Measurements from ENCODE around the gene CCER1. TPM values are rescaled to one million over a fixed set of nuclear protein-coding genes. Genes with fewer than 3 reads are reported as not detected.

The CCER1 gene
- total RNA-seq, 1 experiment from 2014 or later = not detected

DNA sequence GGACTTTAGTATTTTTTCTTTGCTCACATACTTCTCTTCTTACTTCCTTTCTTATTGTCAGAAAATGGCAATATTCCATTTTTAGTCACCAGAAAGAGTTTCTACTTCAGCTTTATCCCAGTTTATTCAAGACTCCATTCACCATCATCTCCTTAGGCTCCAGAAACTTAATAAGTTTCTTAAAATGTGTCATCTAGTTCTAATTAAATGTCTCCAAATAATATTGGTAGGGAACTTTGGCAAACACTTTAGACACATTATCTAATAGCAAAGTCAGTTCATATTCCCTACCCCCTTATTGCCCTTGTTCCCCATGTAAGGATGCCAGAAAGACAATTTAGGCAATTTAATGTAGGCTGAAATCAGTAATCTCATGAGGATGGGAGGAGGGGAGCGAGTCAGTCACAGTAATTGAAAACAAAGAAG lies 34.7 kb upstream of the CCER1 start:
- in situ Hi-C loops (cut with HindIII; ENCODE audit: low pct_unique_long_range_greater_than_20kb, low sequenced_read_pairs) = no loop called here
- Histone ChIP-seq H3K4me3 (ENCODE audit: low read depth in 2 of 2, low read length in 2 of 2) (no peak overlapping the region), H3K4me1 (ENCODE audit: control insufficient read depth, insufficient read depth, low read length) (no peaks in the 10 kb centered on the region), H3K27ac (ENCODE audit: low read length) (no peak overlapping the region), H3K27me3 (ENCODE audit: control insufficient read depth, insufficient read depth, low read length) (no peaks in the 10 kb centered on the region), H3K9me3 (ENCODE audit: control insufficient read depth, insufficient read depth, low read depth, low read length) (no peaks in the 10 kb centered on the region), H3K36me3 (ENCODE audit: control insufficient read depth, insufficient read depth, low read length) (no peaks in the 10 kb centered on the region; the same call in 1 of the 2 replicates)
- BruUV-seq (replicated peaks) = no TSS peak
- no peak for ATAC-seq
- TF ChIP-seq TCF7L2 (IDR thresholded peaks at IDR 0.05; ENCODE audit: low read depth, low read length) (no peak), REST (IDR thresholded peaks at IDR 0.05; ENCODE audit: insufficient read depth in 1 of 2, low read depth in 2 of 2, low read length in 1 of 2) (no peak), POLR2AphosphoS5 (IDR thresholded peaks at IDR 0.05; ENCODE audit: low read depth, low read length) (no peak), SIN3A (IDR thresholded peaks at IDR 0.05; ENCODE audit: borderline replicate concordance, insufficient read depth, low read depth, low read length) (no peak)
- TF ChIP-seq, protein P1, sequence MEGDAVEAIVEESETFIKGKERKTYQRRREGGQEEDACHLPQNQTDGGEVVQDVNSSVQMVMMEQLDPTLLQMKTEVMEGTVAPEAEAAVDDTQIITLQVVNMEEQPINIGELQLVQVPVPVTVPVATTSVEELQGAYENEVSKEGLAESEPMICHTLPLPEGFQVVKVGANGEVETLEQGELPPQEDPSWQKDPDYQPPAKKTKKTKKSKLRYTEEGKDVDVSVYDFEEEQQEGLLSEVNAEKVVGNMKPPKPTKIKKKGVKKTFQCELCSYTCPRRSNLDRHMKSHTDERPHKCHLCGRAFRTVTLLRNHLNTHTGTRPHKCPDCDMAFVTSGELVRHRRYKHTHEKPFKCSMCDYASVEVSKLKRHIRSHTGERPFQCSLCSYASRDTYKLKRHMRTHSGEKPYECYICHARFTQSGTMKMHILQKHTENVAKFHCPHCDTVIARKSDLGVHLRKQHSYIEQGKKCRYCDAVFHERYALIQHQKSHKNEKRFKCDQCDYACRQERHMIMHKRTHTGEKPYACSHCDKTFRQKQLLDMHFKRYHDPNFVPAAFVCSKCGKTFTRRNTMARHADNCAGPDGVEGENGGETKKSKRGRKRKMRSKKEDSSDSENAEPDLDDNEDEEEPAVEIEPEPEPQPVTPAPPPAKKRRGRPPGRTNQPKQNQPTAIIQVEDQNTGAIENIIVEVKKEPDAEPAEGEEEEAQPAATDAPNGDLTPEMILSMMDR (IDR thresholded peaks at IDR 0.05) = no peak
- intact Hi-C loops (cut with micrococcal nuclease; ENCODE audit: unreplicated experiment) = no loop called here
- POLR2A ChIA-PET = no interaction called here
- CTCF ChIA-PET = no interaction called here
- DNase-seq (ENCODE audit: low read depth, low spot score) = no peak

GRCh38 chr12:90987520-90987919 lies 32.5 kb upstream of the CCER1 start:
- no TSS peak for BruUV-seq (replicated peaks)
- ChIA-PET POLR2A (no interaction called here), CTCF (no interaction called here)
- no peaks in the 10 kb centered on the region; the same call in 1 of the 2 replicates for H3K36me3 ChIP-seq (ENCODE audit: control insufficient read depth, insufficient read depth, low read length)
- H3K4me3 ChIP-seq (ENCODE audit: low read depth in 2 of 2, low read length in 2 of 2) = no peak overlapping the region
- H3K27me3 ChIP-seq (ENCODE audit: control insufficient read depth, insufficient read depth, low read length) = no peaks in the 10 kb centered on the region
- H3K27ac ChIP-seq (ENCODE audit: low read length) = no peak overlapping the region
- TF ChIP-seq REST (IDR thresholded peaks at IDR 0.05; ENCODE audit: insufficient read depth in 1 of 2, low read depth in 2 of 2, low read length in 1 of 2) (no peak), TCF7L2 (IDR thresholded peaks at IDR 0.05; ENCODE audit: low read depth, low read length) (no peak), POLR2AphosphoS5 (IDR thresholded peaks at IDR 0.05; ENCODE audit: low read depth, low read length) (no peak), SIN3A (IDR thresholded peaks at IDR 0.05; ENCODE audit: borderline replicate concordance, insufficient read depth, low read depth, low read length) (no peak)
- TF ChIP-seq, protein P1 (IDR thresholded peaks at IDR 0.05) = no peak; the same call in 1 of the 2 replicates
- H3K9me3 ChIP-seq (ENCODE audit: control insufficient read depth, insufficient read depth, low read depth, low read length) = no peaks in the 10 kb centered on the region
- ATAC-seq (no peak), DNase-seq (ENCODE audit: low read depth, low spot score) (no peak)
- no peaks in the 10 kb centered on the region for H3K4me1 ChIP-seq (ENCODE audit: control insufficient read depth, insufficient read depth, low read length)
- in situ Hi-C loops (cut with HindIII; ENCODE audit: low pct_unique_long_range_greater_than_20kb, low sequenced_read_pairs) = no loop called here
- intact Hi-C loops (cut with micrococcal nuclease; ENCODE audit: unreplicated experiment) = no loop called here

All from Panc1 (cell line).